ENCODE data around the gene ATL2.

ATL2 gene

DNA sequence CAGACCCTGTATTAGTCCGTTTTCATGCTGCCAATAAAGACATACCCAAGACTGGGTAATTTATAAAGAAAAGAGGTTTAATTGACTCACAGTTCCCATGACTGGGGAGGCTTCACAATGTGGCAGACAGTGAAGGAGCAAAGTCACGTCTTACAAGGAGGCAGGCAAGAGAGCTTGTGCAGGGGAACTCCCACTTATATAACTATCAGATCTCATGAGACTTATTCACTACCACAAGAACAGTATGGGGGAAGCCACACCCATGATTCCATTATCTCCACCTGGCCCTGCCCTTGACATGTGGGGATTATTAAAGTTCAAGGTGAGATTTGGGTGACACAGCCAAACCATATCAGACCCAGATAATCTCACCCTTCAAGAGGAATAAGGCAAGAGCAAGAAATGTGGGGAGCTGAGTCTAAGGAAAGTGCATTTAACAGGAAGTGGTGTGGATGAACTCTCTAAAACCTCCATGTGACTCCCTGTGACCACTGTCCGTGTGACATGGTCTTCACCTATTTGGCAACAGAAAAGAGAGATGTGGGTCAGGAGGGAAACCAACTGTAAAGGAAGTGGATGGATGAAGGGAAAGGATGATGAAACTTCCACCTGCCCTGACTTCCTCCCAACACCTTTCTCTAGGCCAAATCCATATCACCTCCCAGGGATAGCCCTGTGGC is 110.6 kb downstream of the ATL2 start:
- TF ChIP-seq, protein P1, sequence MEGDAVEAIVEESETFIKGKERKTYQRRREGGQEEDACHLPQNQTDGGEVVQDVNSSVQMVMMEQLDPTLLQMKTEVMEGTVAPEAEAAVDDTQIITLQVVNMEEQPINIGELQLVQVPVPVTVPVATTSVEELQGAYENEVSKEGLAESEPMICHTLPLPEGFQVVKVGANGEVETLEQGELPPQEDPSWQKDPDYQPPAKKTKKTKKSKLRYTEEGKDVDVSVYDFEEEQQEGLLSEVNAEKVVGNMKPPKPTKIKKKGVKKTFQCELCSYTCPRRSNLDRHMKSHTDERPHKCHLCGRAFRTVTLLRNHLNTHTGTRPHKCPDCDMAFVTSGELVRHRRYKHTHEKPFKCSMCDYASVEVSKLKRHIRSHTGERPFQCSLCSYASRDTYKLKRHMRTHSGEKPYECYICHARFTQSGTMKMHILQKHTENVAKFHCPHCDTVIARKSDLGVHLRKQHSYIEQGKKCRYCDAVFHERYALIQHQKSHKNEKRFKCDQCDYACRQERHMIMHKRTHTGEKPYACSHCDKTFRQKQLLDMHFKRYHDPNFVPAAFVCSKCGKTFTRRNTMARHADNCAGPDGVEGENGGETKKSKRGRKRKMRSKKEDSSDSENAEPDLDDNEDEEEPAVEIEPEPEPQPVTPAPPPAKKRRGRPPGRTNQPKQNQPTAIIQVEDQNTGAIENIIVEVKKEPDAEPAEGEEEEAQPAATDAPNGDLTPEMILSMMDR (IDR thresholded peaks at IDR 0.05; ENCODE audit: control insufficient read depth, extremely low read depth, insufficient read depth): no peak
- no peak for DNase-seq (ENCODE audit: low read depth)
- H3K4me3 ChIP-seq (ENCODE audit: low read depth, low read length): no peak overlapping the region

DNA sequence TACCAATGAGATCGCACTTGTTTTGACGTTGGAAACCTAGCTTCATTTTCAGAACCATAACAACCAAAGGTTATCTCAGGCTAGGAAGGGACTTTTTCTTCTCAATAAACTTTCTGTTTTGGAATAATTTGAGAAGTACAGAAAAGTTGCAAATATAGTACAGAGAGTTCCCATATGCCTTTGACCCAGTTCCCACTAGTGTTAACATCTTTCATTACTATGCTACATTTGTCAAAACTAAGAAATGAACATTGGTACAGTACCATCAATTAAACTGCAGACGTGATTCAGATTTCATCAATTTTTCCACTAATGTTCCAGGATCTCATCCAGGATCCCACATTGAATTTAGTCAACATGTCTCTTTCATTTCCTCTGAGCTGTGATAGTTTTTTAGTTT is 111.6 kb downstream of the ATL2 start:
- TF ChIP-seq, protein P1 (IDR thresholded peaks at IDR 0.05; ENCODE audit: control insufficient read depth, extremely low read depth, insufficient read depth): no peak
- no peak for DNase-seq (ENCODE audit: low read depth)
- H3K4me3 ChIP-seq (ENCODE audit: low read depth, low read length): no peak overlapping the region

DNA sequence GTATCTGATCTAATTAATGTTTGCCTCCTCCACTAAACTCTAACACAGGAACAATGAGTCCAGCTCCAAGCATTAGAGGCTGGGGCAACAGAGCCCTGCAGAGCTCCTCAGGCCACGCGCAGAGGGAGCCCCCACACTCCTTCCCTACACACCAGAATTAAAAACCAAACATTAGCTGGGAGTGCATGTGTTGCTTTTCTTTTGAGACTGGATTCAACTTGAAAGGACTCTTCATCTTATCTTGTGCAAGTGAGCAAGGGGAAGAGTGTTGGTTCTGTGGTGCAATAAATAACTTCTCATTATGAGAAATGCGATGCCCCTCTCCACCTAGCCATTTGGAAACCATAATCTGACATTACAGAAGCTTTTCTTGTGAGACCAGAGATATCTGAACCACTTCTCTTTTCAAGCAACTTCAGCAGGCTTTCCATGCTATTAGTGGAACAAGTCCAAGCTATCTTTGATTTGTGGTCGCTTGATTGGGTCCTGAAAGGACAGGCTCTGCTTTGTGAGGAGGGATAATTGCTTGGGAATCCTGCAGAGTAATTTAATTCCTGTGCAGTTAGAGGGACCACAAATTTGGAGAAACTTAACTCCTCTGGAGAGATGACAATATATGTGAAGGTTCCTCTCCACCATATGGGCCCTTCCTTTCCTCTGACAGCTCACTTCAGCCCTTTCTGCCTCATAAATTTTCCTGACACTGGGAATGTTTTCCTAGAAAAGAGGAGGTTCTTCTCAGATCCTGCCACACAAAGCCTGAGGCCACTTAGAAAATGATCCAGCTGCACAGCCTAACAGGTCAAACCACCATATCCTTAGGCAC is 112.5 kb downstream of the ATL2 start:
- no peak overlapping the region for H3K4me3 ChIP-seq (ENCODE audit: low read depth, low read length)
- TF ChIP-seq, protein P1 (IDR thresholded peaks at IDR 0.05; ENCODE audit: control insufficient read depth, extremely low read depth, insufficient read depth): no peak
- DNase-seq (ENCODE audit: low read depth): no peak

DNA sequence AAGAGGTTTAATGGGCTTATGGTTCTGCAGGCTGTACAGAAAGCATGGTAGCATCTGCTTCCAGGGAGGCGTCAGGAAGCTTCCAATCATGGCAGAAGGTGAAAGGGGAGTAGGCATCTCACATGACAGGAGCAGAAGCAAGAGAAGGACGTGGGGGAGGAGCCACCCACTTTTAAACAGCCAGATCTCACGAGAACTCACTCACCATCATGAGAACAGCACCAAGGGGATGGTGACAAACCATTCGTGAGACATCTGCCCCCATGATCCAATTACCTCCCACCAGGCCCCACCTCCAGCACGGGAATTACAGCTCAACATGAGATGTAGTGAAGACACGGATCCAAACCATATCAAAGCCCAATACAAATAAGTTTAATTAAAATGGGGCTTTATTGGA is 113.8 kb downstream of the ATL2 start:
- TF ChIP-seq, protein P1 (IDR thresholded peaks at IDR 0.05; ENCODE audit: control insufficient read depth, extremely low read depth, insufficient read depth): no peak
- H3K4me3 ChIP-seq (ENCODE audit: low read depth, low read length): no peak overlapping the region
- DNase-seq (ENCODE audit: low read depth): no peak

DNA sequence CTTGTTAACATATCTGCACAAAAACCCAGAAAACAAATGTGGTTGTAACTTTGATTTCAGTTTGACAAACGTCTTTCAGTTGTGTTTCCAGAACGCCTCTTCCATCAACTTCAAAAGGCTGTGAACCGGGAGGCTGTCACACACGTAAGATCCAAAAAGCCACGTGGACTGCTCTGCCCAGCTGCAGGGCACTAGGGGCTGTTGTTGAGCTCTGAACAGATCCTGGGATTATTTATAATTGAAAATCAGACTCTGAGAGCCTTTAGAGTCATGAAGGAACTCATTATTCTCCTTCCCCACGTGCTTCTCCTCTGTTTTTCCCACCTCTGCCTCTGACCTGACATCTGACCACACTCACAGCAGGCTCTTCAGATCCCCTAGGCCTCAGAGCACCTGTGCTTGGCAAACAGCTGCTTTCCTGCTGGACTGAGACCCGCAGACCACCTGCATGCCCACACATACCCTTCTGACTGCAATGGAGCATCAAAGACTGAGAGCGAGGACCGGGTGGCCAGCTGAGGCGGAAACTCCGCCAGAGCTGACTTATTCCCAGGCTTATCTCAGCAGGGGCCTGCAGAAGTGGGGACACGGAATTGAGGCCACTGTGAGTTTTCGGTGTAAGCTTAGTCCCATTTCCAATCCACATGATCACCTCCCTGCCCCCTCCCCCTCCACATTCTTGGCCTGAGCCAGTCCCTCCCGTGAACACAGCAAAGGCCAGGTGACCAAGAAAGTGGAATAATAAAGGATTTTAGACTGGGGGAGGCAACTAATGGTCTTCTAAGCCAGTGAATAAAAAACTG is 114.8 kb downstream of the ATL2 start:
- TF ChIP-seq, protein P1 (IDR thresholded peaks at IDR 0.05; ENCODE audit: control insufficient read depth, extremely low read depth, insufficient read depth): no peak
- H3K4me3 ChIP-seq (ENCODE audit: low read depth, low read length): no peak overlapping the region
- no peak for DNase-seq (ENCODE audit: low read depth)

DNA sequence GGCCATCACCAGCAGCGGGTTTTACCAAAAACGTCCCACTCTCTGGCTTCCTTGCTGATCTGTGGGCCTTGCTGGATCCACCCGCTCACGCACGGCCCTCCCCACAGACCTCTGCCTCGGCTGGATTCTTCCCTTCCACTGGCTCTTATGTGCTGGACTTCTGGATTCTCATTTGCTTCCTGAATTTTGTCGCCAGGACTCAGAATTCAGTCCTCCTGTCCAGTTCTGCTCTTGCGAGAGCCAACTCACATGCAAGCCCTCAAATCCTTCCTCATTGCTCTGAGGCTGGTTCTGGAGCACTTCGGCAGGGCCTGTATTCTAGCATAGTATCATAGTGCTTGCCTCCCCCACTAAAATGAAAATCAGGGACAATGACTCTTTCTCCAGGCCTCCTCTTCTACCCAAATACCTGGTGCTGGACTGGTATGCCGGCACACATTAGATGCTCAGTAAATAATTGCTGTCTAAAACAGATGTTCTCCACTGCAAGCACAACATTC is 115.5 kb downstream of the ATL2 start:
- H3K4me3 ChIP-seq (ENCODE audit: low read depth, low read length): no peak overlapping the region
- no peak for DNase-seq (ENCODE audit: low read depth)
- TF ChIP-seq, protein P1 (IDR thresholded peaks at IDR 0.05; ENCODE audit: control insufficient read depth, extremely low read depth, insufficient read depth): no peak
